GM12878 (cell line): ENCODE data around the gene COL27A1.

Source experiments
- CBX3 ChIP-seq: fragments of 200-600 bp; sonication (generic); IDR thresholded peaks from 2 replicates; pipeline ENCODE4 v1.6.1; 2016; ENCODE audit warnings: low read depth, borderline replicate concordance
- CTCF ChIP-seq, 3 experiments: IDR thresholded peaks in 2 of 3; conservative IDR thresholded peaks in 1 of 3; 2 replicates each; pipeline ENCODE4 v1.5.1; 2011; ENCODE audit warnings: low read depth in 3 of 3, low read length in 3 of 3, mild to moderate bottlenecking in 3 of 3, control low read depth in 2 of 3, moderate library complexity in 2 of 3, inconsistent platforms in 1 of 3, mixed read lengths in 1 of 3; ENCODE audit not compliant: control insufficient read depth in 2 of 3, insufficient read depth in 1 of 3; ENCODE audit errors: extremely low read depth in 1 of 3
- EZH2 ChIP-seq: IDR thresholded peaks from 2 replicates; pipeline ENCODE4 v1.6.1; 2012; ENCODE audit warnings: low read depth, mild to moderate bottlenecking, control low read depth, inconsistent platforms, low read length, borderline replicate concordance; ENCODE audit not compliant: control insufficient read depth
- HDAC2 ChIP-seq: fragments of 200-600 bp; sonication (generic); IDR thresholded peaks from 2 replicates; pipeline ENCODE4 v1.6.1; 2017
- MAX ChIP-seq: IDR thresholded peaks from 2 replicates; pipeline ENCODE4 v1.6.1; 2012; ENCODE audit warnings: low read depth, low read length, improper control_type of control experiment
- NR2C1 ChIP-seq: fragments of 450-650 bp; IDR thresholded peaks from 2 replicates; pipeline ENCODE4 v1.6.1; 2017; ENCODE audit warnings: antibody characterized with exemption, mild to moderate bottlenecking, moderate library complexity
- POLR2AphosphoS5 ChIP-seq: IDR thresholded peaks from 2 replicates; pipeline ENCODE4 v1.6.1; 2011; ENCODE audit warnings: mild to moderate bottlenecking, low read length, inconsistent platforms
- RAD21 ChIP-seq: IDR thresholded peaks from 2 replicates; pipeline ENCODE4 v1.6.1; 2011; ENCODE audit warnings: mild to moderate bottlenecking, low read depth, low read length, moderate library complexity; ENCODE audit not compliant: insufficient read depth
- SMAD1 ChIP-seq: fragments of 450-650 bp; IDR thresholded peaks from 2 replicates; pipeline ENCODE4 v1.6.1; 2018; ENCODE audit warnings: mild to moderate bottlenecking, low read depth; ENCODE audit not compliant: partially characterized antibody
- SRF ChIP-seq, 2 experiments: IDR thresholded peaks; 2 replicates each; pipeline ENCODE4 v1.6.1; 2011; ENCODE audit warnings: low read depth in 2 of 2, low read length in 2 of 2, mild to moderate bottlenecking in 1 of 2, moderate library complexity in 1 of 2
- USF2 ChIP-seq: IDR thresholded peaks from 2 replicates; pipeline ENCODE4 v1.6.1; 2011; ENCODE audit warnings: low read depth, low read length, improper control_type of control experiment, borderline replicate concordance
- ZBTB4 ChIP-seq: fragments of 450-650 bp; formaldehyde crosslinking; IDR thresholded peaks from 2 replicates; pipeline ENCODE4 v1.4.0; 2022; ENCODE audit warnings: mild to moderate bottlenecking, moderate library complexity

- TF ChIP-seq HDAC2, result no peak
- no peak for TF ChIP-seq MAX
- no peak for TF ChIP-seq CTCF (IDR thresholded peaks at IDR 0.05 in 2 of 3, conservative IDR thresholded peaks at IDR 0.05 in 1 of 3; ENCODE audit: control insufficient read depth in 2 of 3, extremely low read depth in 1 of 3, insufficient read depth in 1 of 3, low read depth in 3 of 3, low read length in 3 of 3)
- no peak for TF ChIP-seq POLR2AphosphoS5
- no peak for TF ChIP-seq SMAD1
- no peak for TF ChIP-seq EZH2
- no peak for TF ChIP-seq USF2
- no peak for TF ChIP-seq NR2C1
- TF ChIP-seq CBX3, result no peak
- no peak for TF ChIP-seq RAD21
- no peak for TF ChIP-seq ZBTB4
- no peak for TF ChIP-seq SRF (IDR thresholded peaks at IDR 0.05; ENCODE audit: low read depth in 2 of 2, low read length in 2 of 2)
These were observed 146.6 kb downstream of the COL27A1 start for GRCh38 chr9:114301798-114302565.
